Measurements from ENCODE around the gene RMND1. TPM values are rescaled to one million over a fixed set of nuclear protein-coding genes. Genes with fewer than 3 reads are reported as not detected.

RMND1 gene
- total and polyA plus RNA-seq, 2 of the 13 experiments (the other 11 are each of a cell fraction or from before 2014, with no cell fraction given) = 34.0 to 72.5 TPM

DNA sequence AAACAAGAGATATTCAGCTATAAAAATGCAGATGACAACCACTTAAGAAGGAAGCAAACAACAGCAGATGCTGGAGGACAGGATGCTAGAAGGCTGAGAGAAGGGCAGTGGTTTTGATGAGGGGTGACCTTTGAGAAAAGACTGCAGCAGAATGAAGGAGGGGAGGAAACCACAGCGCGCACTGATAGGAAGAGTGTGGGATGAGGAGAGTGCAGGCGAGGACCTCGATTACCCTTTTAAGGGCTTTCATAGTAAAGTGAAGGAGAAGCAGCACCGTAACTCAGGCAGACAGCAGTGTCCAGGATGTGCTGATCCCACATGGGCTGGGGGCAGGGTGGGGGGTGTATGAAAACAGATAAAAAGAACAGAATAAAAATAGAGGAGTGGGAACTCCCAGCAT is 79.8 kb downstream of the RMND1 start:
- H3K79me2 ChIP-seq (ENCODE audit: insufficient read depth, low read length) = peaks cover 42% of the 10 kb centered on the region
- in situ Hi-C loops (cut with HindIII; ENCODE audit: extremely low pct_ligation_motif_present, low pct_unique_long_range_greater_than_20kb) = no loop called here
- TF ChIP-seq, protein P1, sequence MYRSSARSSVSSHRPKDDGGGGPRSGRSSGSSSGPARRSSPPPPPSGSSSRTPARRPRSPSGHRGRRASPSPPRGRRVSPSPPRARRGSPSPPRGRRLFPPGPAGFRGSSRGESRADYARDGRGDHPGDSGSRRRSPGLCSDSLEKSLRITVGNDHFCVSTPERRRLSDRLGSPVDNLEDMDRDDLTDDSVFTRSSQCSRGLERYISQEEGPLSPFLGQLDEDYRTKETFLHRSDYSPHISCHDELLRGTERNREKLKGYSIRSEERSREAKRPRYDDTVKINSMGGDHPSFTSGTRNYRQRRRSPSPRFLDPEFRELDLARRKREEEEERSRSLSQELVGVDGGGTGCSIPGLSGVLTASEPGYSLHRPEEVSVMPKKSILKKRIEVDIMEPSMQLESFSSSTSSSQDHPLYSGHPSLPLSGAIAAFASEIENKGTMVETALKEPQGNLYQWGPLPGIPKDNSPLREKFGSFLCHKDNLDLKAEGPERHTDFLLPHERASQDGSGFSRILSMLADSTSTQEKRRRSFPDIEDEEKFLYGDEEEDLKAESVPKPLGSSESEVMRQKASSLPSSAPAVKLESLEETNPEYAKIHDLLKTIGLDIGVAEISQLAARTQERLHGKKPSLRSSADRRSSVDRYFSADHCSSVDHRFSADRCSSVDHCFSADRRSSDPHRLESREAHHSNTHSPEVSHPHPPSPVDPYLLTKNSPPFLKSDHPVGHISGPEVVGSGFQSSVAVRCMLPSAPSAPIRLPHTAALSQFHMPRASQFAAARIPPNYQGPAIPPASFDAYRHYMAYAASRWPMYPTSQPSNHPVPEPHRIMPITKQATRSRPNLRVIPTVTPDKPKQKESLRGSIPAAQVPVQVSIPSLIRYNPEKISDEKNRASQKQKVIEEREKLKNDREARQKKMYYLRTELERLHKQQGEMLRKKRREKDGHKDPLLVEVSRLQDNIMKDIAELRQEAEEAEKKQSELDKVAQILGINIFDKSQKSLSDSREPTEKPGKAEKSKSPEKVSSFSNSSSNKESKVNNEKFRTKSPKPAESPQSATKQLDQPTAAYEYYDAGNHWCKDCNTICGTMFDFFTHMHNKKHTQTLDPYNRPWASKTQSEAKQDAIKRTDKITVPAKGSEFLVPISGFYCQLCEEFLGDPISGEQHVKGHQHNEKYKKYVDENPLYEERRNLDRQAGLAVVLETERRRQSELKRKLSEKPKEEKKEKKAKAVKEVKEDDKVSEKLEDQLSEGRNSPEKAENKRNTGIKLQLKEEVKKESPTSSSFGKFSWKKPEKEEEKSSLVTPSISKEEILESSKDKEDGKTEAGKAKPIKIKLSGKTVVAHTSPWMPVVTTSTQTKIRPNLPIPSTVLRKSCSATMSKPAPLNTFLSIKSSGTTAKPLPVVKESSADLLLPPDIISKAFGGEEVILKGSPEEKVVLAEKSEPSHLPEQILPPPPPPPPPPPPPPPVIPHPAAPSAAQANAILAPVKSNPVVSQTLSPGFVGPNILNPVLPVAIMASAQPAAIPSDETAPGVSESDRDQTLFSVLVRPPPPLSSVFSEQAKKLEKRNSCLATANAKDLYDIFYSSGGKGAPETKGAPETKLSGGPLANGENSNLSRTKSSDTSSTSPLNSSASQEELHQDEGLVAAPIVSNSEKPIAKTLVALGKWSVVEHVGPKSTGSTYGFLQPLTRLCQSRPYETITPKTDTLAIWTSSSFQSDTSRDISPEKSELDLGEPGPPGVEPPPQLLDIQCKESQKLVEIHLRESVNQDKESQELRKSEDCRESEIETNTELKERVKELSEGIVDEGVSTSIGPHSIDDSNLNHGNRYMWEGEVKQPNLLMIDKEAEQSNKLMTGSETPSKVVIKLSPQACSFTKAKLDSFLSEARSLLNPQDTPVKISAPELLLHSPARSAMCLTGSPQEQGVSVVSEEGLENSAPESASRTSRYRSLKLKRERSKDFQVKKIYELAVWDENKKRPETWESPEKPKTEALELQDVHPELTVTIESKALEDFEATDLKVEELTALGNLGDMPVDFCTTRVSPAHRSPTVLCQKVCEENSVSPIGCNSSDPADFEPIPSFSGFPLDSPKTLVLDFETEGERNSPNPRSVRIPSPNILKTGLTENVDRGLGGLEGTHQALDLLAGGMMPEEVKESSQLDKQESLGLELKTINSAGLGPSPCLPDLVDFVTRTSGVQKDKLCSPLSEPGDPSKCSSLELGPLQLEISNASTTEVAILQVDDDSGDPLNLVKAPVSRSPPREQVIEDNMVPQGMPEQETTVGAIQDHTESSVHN (CRISPR knock-in tag; IDR thresholded peaks at IDR 0.05) = no peak
- TF ChIP-seq ZNF678 (CRISPR knock-in tag; IDR thresholded peaks at IDR 0.05) (no peak), CBX2 (IDR thresholded peaks at IDR 0.05; ENCODE audit: low read depth, low read length) (no peak), CBX2 (CRISPR knock-in tag; IDR thresholded peaks at IDR 0.05; ENCODE audit: low read depth) (no peak), SNRNP70 (IDR thresholded peaks at IDR 0.05; ENCODE audit: low read depth, low read length) (no peak), ZNF451 (CRISPR knock-in tag; IDR thresholded peaks at IDR 0.05) (no peak), TBP (CRISPR knock-in tag; IDR thresholded peaks at IDR 0.05) (no peak), NFE2L1 (CRISPR knock-in tag; IDR thresholded peaks at IDR 0.05; ENCODE audit: borderline replicate concordance) (no peak), TP53 (CRISPR knock-in tag; conservative IDR thresholded peaks at IDR 0.05) (no peak), HOXA5 (CRISPR knock-in tag; IDR thresholded peaks at IDR 0.05) (no peak), ATRX (CRISPR knock-in tag; IDR thresholded peaks at IDR 0.05; ENCODE audit: borderline replicate concordance) (no peak), NFKBIZ (CRISPR knock-in tag; IDR thresholded peaks at IDR 0.05) (no peak), CBX5 (CRISPR knock-in tag; IDR thresholded peaks at IDR 0.05; ENCODE audit: borderline replicate concordance) (no peak)
- TF ChIP-seq, protein P2, sequence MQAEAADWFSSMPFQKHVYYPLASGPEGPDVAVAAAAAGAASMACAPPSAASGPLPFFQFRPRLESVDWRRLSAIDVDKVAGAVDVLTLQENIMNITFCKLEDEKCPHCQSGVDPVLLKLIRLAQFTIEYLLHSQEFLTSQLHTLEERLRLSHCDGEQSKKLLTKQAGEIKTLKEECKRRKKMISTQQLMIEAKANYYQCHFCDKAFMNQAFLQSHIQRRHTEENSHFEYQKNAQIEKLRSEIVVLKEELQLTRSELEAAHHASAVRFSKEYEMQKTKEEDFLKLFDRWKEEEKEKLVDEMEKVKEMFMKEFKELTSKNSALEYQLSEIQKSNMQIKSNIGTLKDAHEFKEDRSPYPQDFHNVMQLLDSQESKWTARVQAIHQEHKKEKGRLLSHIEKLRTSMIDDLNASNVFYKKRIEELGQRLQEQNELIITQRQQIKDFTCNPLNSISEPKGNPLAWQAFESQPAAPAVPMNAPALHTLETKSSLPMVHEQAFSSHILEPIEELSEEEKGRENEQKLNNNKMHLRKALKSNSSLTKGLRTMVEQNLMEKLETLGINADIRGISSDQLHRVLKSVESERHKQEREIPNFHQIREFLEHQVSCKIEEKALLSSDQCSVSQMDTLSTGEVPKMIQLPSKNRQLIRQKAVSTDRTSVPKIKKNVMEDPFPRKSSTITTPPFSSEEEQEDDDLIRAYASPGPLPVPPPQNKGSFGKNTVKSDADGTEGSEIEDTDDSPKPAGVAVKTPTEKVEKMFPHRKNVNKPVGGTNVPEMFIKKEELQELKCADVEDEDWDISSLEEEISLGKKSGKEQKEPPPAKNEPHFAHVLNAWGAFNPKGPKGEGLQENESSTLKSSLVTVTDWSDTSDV (CRISPR knock-in tag; IDR thresholded peaks at IDR 0.05) = no peak
- TF ChIP-seq, protein P3, sequence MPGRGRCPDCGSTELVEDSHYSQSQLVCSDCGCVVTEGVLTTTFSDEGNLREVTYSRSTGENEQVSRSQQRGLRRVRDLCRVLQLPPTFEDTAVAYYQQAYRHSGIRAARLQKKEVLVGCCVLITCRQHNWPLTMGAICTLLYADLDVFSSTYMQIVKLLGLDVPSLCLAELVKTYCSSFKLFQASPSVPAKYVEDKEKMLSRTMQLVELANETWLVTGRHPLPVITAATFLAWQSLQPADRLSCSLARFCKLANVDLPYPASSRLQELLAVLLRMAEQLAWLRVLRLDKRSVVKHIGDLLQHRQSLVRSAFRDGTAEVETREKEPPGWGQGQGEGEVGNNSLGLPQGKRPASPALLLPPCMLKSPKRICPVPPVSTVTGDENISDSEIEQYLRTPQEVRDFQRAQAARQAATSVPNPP (CRISPR knock-in tag; IDR thresholded peaks at IDR 0.05) = no peak

More for the DNA sequence above, 79.8 kb downstream of the RMND1 start:
- Histone ChIP-seq H3K4me2 (ENCODE audit: low read depth, low read length) (no peak overlapping the region), H3K27me3 (ENCODE audit: control insufficient read depth in 1 of 2, insufficient read depth in 2 of 2, low read length in 2 of 2) (no peaks in the 10 kb centered on the region), H3K9me3 (ENCODE audit: low read length) (no peaks in the 10 kb centered on the region), H2AFZ (ENCODE audit: low read length) (no peak overlapping the region), H4K20me1 (ENCODE audit: insufficient read depth, low read length) (0 out of 2 replicates have a peak, but pooled peaks cover 4% of the 10 kb centered on the region), H3K36me3 (replicated peaks in 1 of 2; ENCODE audit: control insufficient read depth in 1 of 2, insufficient read depth in 2 of 2, low read length in 2 of 2) (peaks cover 22 to 37% of the 10 kb centered on the region in 2 experiments), H3K4me1 (ENCODE audit: insufficient read depth, low read length) (peaks cover 30% of the 10 kb centered on the region), H3K9ac (ENCODE audit: insufficient read depth, low read depth, low read length) (no peak overlapping the region), H3K4me3 (replicated peaks in 1 of 3; ENCODE audit: insufficient read depth in 1 of 3, low read depth in 2 of 3, low read length in 3 of 3) (no peak overlapping the region), H3K27ac (ENCODE audit: extremely low read length, insufficient read depth, low read length) (no peak overlapping the region)
- intact Hi-C loops (cut with micrococcal nuclease; ENCODE audit: unreplicated experiment) = no loop called here
- CTCF ChIA-PET (ENCODE audit: low intra/inter-chr PET ratio, low total read pairs) = no interaction called here
- no peak for DNase-seq (ENCODE audit: low spot score)
- ATAC-seq = no peak
- FAIRE-seq = no peak
- 97% methylated on average over 5 of the region's 5 CpGs for WGBS (ENCODE audit: low lambda C conversion rate)
- POLR2A ChIA-PET = no interaction called here
- BruUV-seq (replicated peaks) = no TSS peak

Measured in HepG2 (cell line).